Upper lobe of left lung (tissue), 6 donors: Measurements from ENCODE around the gene XPO6. TPM values are rescaled to one million over a fixed set of nuclear protein-coding genes. Genes with fewer than 3 reads are reported as not detected.

Experiments used
- ATAC-seq, 2 donors: fragments of 200-7000 bp; cut with Tn5 transposase; one replicate each; pipeline ENCODE4 v1.9.1; 2022; ENCODE audit warnings: mild to moderate bottlenecking in 2 of 2, moderate library complexity in 2 of 2; ENCODE audit not compliant: low FRiP score in 2 of 2
- DNase-seq, 2 donors: peaks; one replicate each; pipeline ENCODE4 v3.0.0-alpha.2; 2019 to 2020
- H3K27ac ChIP-seq, 4 donors: fragments of 200-600 bp; sonication (generic); one replicate each; pipeline ENCODE4 v1.5.1; 2016 to 2019
- H3K27me3 ChIP-seq, 4 donors: fragments of 200-600 bp; sonication (generic); one replicate each; pipeline ENCODE4 v1.5.1; 2017 to 2019
- H3K36me3 ChIP-seq, 4 donors: fragments of 200-600 bp; sonication (generic); one replicate each; pipeline ENCODE4 v1.5.1; 2016 to 2019
- H3K4me1 ChIP-seq, 4 donors: fragments of 200-600 bp; sonication (generic); one replicate each; pipeline ENCODE4 v1.5.1; 2018 to 2019
- H3K4me3 ChIP-seq, 4 donors: fragments of 200-600 bp; sonication (generic); one replicate each; pipeline ENCODE4 v1.5.1; 2017 to 2019; ENCODE audit warnings: mild to moderate bottlenecking in 2 of 4, moderate library complexity in 1 of 4
- H3K9me3 ChIP-seq, 4 donors: fragments of 200-600 bp; sonication (generic); one replicate each; pipeline ENCODE4 v1.5.1; 2018 to 2019
- EP300 ChIP-seq, 4 donors: sonication (generic); formaldehyde crosslinking; IDR thresholded peaks; one replicate each; pipeline ENCODE4 v1.5.1; 2017; ENCODE audit warnings: antibody characterized with exemption in 4 of 4, control low read depth in 2 of 4
- POLR2A ChIP-seq, 4 donors: fragments of 450-650 bp; IDR thresholded peaks; one replicate each; pipeline ENCODE4 v1.5.1; 2016 to 2017; ENCODE audit warnings: antibody characterized with exemption in 4 of 4, mild to moderate bottlenecking in 2 of 4
- POLR2AphosphoS5 ChIP-seq, 2 donors: sonication (generic); formaldehyde crosslinking; IDR thresholded peaks; one replicate each; pipeline ENCODE4 v1.5.1; 2017; ENCODE audit warnings: antibody characterized with exemption in 2 of 2
- WGBS, 2 donors: methylation state at CpG; one replicate each; pipeline ENCODE4 v1.1.5; 2017 to 2018; 5-methylcytosine and 5-hydroxymethylcytosine counted together
- total RNA-seq, 6 donors: library from RNA; depleted of rRNA in 4 of 6; stranded (reverse); fragments of >200 nt in 4 of 6; gene quantifications; one replicate each; pipeline versions ENCODE4 v1.1.0 to v1.2.1, GENCODE V29; 2016 to 2021
- TF ChIP-seq, protein P1 (sequence below), 6 experiments: fragments of 450-650 bp in 4 of 6; fragments of 200-600 bp in 2 of 6; sonication (generic) in 2 of 6; IDR thresholded peaks; one replicate each; pipeline ENCODE4 v1.5.1; 2016 to 2019; ENCODE audit warnings: antibody characterized with exemption in 6 of 6
- donor health status: DM: no; HTN: no; CAD: no; lungs with moderate emphysema.
- donor health status: DM: no; HTN: yes; CAD: no; lungs with severe emphysema.

The XPO6 gene
- total RNA-seq, 6 donors from 2014 or later: 95.5 to 256 (median 129) TPM

DNA sequence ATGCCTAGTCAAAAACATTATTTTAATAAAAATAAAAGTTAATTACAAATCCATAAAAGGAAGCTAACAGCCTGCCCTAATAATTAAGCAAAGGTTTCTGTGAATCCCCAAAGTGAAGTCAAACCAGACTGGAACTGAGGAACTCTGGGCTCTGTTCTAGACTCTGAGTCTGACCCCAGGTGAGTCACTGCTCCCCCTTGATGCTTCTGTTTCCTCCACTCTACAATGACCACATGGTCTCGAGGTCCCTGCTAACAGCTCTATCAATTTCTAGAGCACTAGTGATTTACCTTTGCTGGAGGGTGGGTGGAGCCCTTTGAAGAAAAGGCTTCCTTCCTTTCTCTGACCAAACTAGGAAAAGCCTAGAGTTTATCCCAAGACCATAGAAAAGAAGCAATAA is 32.4 kb downstream of the XPO6 start:
- Histone ChIP-seq H3K4me1 (peaks cover 24 to 33% (median 30%) of the 10 kb centered on the region in 4 donors), H3K4me3 (no peak overlapping the region), H3K27ac (no peak overlapping the region), H3K9me3 (no peaks in the 10 kb centered on the region), H3K36me3 (peaks cover 0 to 50% (median 11%) of the 10 kb centered on the region in 4 donors), H3K27me3 (no peaks in the 10 kb centered on the region)
- DNase-seq: no peak
- no peak for ATAC-seq
- TF ChIP-seq POLR2AphosphoS5 (IDR thresholded peaks at IDR 0.05) (no peak), POLR2A (IDR thresholded peaks at IDR 0.05) (no peak), EP300 (IDR thresholded peaks at IDR 0.05) (no peak)
- TF ChIP-seq, protein P1, sequence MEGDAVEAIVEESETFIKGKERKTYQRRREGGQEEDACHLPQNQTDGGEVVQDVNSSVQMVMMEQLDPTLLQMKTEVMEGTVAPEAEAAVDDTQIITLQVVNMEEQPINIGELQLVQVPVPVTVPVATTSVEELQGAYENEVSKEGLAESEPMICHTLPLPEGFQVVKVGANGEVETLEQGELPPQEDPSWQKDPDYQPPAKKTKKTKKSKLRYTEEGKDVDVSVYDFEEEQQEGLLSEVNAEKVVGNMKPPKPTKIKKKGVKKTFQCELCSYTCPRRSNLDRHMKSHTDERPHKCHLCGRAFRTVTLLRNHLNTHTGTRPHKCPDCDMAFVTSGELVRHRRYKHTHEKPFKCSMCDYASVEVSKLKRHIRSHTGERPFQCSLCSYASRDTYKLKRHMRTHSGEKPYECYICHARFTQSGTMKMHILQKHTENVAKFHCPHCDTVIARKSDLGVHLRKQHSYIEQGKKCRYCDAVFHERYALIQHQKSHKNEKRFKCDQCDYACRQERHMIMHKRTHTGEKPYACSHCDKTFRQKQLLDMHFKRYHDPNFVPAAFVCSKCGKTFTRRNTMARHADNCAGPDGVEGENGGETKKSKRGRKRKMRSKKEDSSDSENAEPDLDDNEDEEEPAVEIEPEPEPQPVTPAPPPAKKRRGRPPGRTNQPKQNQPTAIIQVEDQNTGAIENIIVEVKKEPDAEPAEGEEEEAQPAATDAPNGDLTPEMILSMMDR (IDR thresholded peaks at IDR 0.05): no peak
- 67 to 80% methylated on average over 1 of the region's 1 CpG for WGBS, 2 donors

DNA sequence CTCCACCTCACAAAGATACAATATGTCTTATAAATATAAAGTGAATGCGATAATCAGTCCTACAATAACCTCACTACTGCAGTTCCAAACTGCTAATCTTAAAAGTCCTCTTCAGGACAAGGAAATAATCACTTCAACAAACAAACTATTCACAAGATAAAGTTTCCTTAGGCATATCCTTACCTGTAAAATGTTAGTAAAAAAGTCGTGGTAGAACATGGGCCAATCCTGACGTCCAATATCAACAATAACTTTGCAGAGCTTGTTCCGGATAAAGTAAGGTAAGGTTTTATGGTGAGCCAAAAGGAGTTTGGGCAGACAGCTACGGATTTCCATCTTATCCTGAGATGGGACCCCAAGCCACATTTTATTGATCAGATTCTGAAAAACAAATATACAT is 36.0 kb downstream of the XPO6 start:
- WGBS, 2 donors: 55 to 56% methylated on average over 5 of the region's 5 CpGs
- H3K4me3 ChIP-seq: no peak overlapping the region
- no peaks in the 10 kb centered on the region for H3K9me3 ChIP-seq
- peaks cover 0 to 73% (median 11%) of the 10 kb centered on the region in 4 donors for H3K36me3 ChIP-seq
- peak overlapping the region in 1 of 4 donors; percentile 30 for H3K27ac ChIP-seq
- H3K4me1 ChIP-seq: peaks cover 9 to 18% (median 12%) of the 10 kb centered on the region in 4 donors
- no peak for DNase-seq
- ATAC-seq: no peak
- TF ChIP-seq, protein P1 (IDR thresholded peaks at IDR 0.05): no peak
- TF ChIP-seq EP300 (IDR thresholded peaks at IDR 0.05) (no peak), POLR2AphosphoS5 (IDR thresholded peaks at IDR 0.05) (no peak), POLR2A (IDR thresholded peaks at IDR 0.05) (no peak)
- H3K27me3 ChIP-seq: no peaks in the 10 kb centered on the region

DNA sequence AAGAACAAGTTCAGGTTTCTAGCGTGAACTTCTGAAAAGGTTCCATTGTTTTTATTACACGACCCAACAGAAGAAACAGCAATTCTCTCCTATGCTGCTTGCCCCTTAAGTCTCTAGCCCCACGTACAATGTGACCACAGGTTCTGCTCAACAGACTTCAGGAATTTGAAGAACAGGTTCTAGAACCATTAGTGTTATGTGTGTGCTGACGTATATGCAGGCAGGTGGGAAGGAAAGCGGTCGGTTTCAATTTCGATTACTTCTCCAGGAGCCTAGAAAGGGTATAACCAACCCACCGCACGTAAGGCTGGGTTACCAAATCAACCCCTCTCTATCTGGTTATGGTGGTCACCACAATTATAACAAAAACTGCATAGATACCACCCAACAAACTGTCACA is 39.4 kb downstream of the XPO6 start:
- WGBS, 2 donors: 77 to 78% methylated on average over 9 of the region's 9 CpGs
- no peaks in the 10 kb centered on the region for H3K27me3 ChIP-seq
- H3K27ac ChIP-seq: no peak overlapping the region
- no peaks in the 10 kb centered on the region for H3K9me3 ChIP-seq
- DNase-seq: no peak
- ATAC-seq: no peak
- no peak overlapping the region for H3K4me3 ChIP-seq
- H3K36me3 ChIP-seq: peaks cover 14 to 79% (median 22%) of the 10 kb centered on the region in 4 donors
- peaks cover 3 to 9% (median 7%) of the 10 kb centered on the region in 4 donors for H3K4me1 ChIP-seq
- TF ChIP-seq, protein P1 (IDR thresholded peaks at IDR 0.05): no peak
- TF ChIP-seq POLR2AphosphoS5 (IDR thresholded peaks at IDR 0.05) (no peak), EP300 (IDR thresholded peaks at IDR 0.05) (no peak), POLR2A (IDR thresholded peaks at IDR 0.05) (no peak)

DNA sequence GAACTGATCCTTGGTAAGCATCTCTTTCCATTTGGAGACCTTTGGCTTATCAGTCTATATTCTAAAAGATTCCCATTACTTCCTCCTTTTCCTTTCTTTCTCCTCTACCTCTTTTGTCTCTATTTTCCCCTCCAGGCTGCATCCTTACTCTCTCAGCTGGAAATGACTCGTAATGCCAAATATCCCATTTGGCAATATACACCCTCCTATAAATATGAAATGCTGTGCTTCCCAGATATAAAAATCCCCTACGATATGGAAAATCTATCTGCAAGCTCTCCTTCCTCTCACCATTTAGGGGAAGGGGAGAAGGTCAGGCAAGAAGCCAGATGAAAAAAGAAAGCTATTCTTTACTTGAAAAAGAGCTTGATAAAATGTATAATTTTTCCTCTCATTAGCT is 39.9 kb downstream of the XPO6 start:
- Histone ChIP-seq H3K9me3 (no peaks in the 10 kb centered on the region), H3K27ac (no peak overlapping the region), H3K36me3 (peaks cover 14 to 79% (median 23%) of the 10 kb centered on the region in 4 donors), H3K27me3 (no peaks in the 10 kb centered on the region), H3K4me1 (peaks cover 3 to 9% (median 7%) of the 10 kb centered on the region in 4 donors), H3K4me3 (no peak overlapping the region)
- ATAC-seq (no peak), DNase-seq (no peak)
- WGBS, 2 donors: 97 to 98% methylated on average over 2 of the region's 2 CpGs
- no peak for TF ChIP-seq EP300 (IDR thresholded peaks at IDR 0.05)
- no peak for TF ChIP-seq POLR2AphosphoS5 (IDR thresholded peaks at IDR 0.05)
- TF ChIP-seq, protein P1 (IDR thresholded peaks at IDR 0.05): no peak
- no peak for TF ChIP-seq POLR2A (IDR thresholded peaks at IDR 0.05)

DNA sequence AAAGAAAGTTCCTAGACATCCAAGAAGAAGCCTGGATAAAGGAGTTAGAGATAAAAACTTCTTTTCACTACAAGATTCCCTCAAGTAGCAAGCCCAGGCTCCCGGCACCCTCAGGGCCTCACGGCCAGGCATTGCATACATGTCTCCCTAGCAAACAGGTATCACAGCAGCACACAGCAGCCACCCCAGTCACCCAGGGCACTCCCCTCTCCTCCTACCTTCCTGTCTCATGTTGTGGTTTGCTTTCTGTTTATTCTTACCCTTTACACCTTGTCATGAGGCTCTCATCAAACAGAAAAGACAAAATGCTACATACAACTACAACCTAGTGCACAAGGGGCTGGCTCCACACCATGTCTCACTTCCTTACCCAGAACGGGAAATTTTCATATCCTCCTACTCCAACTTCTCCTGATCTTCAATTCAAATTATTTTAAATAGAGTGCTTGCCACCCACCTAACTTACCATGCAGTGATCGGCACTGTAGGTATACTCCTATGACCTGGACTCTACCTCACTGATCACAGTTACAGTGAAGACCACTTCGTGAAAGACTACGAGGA is 42.7 kb downstream of the XPO6 start:
- Histone ChIP-seq H3K9me3 (no peaks in the 10 kb centered on the region), H3K4me1 (peaks cover 0 to 9% (median 6%) of the 10 kb centered on the region in 4 donors), H3K4me3 (no peak overlapping the region), H3K27ac (no peak overlapping the region), H3K27me3 (no peaks in the 10 kb centered on the region), H3K36me3 (peaks cover 11 to 76% (median 28%) of the 10 kb centered on the region in 4 donors)
- WGBS, 2 donors: 87 to 89% methylated on average over 6 of the region's 6 CpGs
- TF ChIP-seq EP300 (IDR thresholded peaks at IDR 0.05) (no peak), POLR2A (IDR thresholded peaks at IDR 0.05) (no peak), POLR2AphosphoS5 (IDR thresholded peaks at IDR 0.05) (no peak)
- TF ChIP-seq, protein P1 (IDR thresholded peaks at IDR 0.05): no peak
- ATAC-seq: peak in 1 of 2 donors; percentile 31
- peak in 1 of 2 donors; percentile 36 for DNase-seq
